ENCODE results near the gene PHYKPL.
"Not testable (repeated sequence)": the region's sequence is repeated elsewhere in the genome, so short reads cannot be mapped to it uniquely, and the experiment has no call there.

PHYKPL gene

GRCh38 chr5:178238711-178239592 is 6.3 kb upstream of the PHYKPL start:
- no peak for DNase-seq

DNA sequence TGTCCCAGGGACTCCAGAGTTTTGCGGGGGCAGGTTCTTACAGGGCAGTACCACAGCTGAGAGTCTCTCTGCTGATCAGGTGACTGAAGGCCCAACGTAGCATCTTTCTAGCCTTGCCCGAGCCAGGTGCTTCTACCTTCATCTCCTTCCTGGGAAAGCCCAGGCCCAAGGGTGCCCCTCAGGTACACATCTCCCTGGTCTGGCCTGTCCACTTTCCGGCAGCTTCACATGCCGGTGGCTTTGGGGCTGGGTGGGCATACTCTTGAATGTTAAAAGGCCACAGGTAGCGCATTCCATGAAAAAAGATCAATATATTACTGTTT is 5.7 kb upstream of the PHYKPL start:
- DNase-seq = no peak

DNA sequence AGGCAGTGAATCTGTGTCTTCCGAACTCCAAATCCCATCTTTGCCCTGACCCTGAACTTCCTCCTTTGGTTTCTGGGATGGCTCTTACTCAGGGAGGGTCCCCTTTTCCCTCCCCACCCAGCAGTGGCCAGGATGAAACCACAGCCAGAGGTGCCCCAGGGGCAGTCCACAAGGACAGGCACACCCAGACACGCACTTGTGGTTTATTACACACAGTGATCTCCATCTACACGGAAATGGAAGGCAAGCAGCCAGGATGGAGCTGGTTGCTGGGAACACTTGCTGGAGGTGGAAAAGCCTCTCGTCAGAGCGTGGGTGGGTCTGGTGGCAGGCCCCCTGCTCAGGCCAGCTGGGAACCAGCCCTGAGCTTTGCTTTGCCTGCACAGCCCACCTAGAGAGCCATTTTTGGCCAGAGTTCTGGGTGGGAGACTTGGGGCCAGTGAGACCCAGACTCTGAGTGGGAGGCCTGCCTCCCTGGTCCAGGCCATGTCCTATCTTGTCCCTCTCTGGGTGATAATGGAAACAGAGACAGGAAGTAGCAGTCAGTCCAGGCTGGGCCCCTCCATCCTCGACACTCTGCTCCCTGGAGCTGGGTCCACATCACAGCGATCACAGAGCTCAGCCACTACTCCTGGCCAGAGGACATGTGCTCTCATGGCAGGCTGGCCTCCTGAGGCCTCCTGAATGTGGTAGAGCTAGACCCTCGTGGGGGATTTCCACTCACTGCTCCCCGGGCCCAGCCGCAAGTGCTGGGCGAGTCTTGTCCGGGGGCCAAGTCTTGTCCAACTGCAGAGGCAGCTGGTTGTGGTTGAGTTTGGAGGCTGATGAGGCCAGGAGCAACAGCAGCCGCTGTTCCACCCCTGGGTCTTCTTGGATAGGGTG is 5.1 kb upstream of the PHYKPL start:
- no peak for DNase-seq

DNA sequence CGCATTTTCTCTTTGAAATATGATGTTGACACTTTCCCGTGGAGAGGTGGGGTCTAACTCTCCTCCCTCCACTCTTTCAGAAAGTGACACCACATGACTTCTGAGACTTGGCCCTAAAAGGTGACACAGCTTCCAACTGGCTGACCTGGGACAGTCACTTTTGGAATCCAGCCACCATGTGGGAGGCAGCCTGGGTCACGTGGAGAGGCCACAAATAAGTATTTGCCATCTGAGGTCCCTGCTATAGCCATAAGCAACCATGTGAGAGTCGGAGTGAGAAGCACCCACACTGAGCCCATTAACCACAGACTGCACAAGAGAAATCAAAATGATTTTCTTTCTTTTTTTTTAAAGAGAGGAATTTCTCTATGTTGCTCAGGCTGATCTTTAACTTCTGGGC is 4.1 kb upstream of the PHYKPL start:
- DNase-seq = no peak

GRCh38 chr5:178236126-178236525 is 3.5 kb upstream of the PHYKPL start:
- DNase-seq = no peak

DNA sequence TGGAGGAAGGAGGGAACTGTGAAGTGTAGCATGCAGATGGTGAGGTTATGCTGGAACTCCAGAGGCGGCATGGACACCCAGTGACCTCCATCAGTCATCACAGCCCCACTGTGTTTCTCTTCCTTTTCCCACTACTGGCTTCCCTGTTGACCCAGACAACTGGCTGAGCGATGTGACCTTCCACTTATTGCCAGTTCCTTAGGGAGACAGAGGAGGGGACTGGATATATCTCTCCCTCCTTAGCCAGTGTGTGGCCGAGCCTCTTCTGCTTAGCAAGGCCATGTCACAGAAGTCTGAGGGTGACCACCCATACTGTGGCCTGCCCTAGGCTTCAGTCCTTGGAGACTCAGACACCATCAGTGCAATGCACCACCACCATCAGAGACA is 3.0 kb upstream of the PHYKPL start:
- no peak for DNase-seq

DNA sequence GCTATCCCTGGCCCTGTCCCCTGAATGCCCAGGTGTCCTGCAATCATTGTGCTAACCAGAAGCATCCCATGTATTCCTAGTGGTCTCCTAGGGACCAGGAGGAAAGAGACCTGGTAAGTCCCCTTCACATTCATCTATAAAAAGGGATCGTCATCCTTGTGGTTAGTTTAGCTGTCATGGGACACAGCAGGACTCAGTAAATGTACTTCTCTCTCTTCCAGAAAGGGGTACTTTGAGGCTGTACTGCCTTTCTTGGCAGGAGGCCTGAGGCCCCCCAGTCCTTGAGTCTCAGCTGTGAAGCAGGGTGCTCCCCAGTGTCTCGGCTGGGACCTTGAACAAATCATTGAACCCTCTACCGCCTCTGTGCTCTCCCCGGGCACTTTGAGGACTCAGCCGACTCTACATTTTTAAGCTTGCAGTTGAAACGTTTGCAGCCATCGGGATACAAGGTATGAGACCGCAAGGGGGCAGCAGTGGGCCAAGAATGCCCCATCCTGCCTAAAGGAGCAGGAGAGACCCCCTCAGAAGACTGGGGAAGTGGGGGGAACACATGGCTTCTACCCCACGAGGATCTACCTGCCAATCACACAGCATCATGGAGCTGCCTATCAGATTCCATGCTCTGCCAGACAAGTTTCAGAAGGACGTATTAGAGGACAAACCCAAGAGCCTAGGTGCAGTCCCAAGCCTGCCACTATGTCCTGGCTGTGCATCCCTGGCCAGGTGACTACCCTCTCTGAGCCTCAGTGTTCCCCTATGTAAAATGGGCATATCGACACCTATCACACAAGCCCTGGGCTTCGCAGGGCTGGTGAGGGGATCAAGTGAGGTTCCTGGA is 2.4 kb upstream of the PHYKPL start:
- peak; percentile 80 for DNase-seq

DNA sequence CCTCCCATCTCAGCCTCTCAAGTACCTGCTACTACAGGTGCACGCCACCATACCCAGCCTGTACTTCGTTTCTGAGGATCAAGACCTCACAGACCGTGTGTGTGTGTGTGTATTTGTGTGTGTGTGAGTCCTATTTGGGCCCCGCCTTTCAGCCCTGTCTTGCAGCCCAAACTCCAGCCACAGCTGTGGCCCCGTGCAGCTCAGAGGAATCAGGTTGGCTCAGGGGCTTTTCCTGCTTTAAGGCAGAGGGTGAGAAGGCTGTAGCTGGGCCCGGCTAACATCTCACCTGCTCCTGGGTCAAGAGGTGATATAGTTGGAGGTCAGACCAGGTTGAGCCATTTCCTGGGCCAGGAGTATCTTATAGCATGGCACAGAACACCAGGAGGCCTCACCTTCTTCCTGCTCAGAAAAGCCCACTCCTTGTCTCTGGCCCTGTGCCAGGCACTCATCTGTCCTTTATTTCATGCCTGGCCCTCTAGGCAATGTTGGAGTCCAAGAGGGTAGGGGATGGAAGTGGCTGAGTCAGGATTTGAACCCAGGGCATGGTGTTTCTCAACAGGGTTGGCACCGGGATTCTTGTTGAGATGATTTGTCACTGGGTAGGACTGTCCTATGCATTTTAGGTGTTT is 1.6 kb upstream of the PHYKPL start:
- DNase-seq = no peak

GRCh38 chr5:178232920-178233429 is 373 bp upstream of the PHYKPL start:
- no peak for DNase-seq

GRCh38 chr5:178231539-178232123 is 971 bp downstream of the PHYKPL start:
- DNase-seq = peak; percentile 30

DNA sequence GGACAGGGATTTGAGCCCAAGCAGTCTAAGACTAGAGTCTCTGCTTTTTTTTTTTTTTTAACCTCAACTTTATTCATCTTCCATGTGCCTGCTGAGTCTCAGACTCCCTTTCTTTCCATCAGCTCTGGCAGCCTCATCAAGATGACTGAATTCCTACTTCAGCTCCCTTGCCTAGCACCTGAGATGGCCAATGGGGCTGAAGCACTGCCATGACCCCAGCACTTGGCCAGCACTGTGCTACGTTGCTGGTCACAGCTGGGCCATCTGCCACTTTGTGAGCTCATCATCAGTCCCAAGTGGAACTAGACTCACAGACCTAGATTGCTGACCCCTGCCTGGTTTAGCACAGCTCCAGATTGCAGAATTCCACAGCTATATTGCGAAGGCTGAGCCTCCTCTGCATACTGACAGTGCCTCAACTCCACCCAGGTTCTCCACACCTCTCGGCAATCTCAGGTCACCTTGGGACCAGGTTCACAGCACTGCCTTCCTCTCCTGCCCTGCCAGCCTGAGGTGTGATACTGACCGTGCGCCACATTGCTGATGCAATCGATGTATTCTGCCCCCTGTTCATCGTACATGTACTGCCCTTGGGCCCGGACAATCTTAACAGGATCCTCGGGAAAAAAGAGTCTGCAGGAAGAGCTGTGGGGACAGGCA is 1.6 kb downstream of the PHYKPL start:
- DNase-seq = no peak

DNA sequence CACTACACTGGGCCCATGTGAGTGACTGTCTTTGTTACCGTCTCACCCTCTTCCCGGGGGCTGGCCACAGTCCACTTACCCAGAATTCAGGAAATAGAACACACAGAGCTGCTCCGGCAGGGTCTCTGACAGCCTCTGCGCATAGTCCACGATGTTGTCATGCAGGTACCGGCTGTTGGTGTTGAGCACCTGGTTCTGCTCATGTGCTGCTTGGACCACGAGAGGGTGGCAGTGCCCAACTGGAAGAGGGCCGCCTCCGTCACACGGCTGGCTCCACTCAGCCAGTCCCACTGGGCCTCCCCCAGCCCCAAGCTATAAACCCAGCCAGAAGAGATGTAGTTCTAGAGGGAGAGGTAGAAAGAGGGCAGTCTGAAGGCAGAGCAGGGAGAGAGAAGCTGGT is 2.7 kb downstream of the PHYKPL start:
- DNase-seq = no peak

- DNase-seq = not testable (repeated sequence)
These were observed 3.5 kb downstream of the PHYKPL start for GRCh38 chr5:178229111-178229510.

GRCh38 chr5:178228609-178229008 is 4.0 kb downstream of the PHYKPL start:
- DNase-seq = no peak

DNA sequence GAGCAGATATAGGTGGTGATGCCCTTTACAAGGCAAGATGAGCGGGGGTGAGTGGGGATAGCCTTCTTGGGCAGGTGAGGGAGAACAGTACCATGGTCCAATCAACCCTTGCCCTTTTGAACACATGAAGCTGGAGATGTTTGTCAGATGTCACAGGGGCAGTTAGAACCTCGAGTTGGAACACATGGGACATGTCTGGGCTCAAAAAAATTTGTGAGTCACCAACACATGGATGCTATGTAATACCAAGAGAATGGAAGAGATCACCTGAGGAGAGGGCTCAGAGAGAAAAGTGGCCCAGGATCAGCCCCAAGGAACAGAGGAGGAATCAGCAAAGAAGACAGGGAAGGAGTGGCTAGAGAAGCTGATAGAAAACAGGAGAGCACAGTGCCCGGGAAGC is 4.7 kb downstream of the PHYKPL start:
- no peak for DNase-seq

DNA sequence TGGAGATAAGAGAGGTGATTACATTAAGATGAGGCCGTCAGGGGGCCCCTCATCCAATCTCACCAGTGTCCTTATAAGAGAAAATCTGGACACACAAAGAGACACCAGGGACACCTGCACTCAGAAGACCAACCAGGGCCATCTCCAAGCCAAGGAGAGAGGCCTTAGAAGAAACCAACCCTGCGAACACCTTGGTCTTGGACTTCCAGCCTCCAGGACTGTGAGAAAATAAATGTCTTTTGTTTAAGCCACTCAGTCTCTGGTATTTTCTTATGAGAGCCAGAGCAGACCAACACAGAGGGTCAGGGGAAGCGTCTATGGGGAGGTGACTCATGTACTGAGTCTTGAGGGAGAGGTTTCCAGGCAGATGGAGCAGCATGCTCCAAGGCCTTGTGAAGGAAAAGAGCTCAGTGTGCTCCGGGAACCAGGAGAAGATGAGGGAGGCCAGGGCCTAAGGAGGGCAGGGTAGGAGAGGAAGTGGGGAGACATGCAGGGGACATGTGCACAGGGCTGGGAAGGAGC is 5.4 kb downstream of the PHYKPL start:
- DNase-seq = no peak

DNA sequence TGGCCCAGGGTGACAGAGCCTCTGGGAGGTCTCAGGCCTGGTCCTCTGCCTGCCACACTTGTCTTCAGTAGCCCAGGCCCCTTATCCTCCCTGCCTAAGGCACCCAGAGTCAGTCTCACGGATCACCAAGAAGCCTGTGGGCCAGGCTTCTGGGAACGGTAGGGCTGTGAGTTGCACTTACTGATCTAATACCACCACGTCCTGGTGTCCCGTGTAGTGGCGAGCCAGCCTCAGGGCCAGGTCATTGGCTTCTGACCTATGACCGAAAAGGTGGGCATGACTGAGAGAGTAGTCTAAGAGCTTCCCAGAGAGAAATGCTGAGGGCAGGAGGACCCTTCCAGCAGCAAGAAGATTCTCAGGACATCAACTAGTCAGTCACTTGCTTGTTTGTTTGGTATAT is 7.4 kb downstream of the PHYKPL start:
- DNase-seq = no peak

GRCh38 chr5:178224403-178224802 is 8.2 kb downstream of the PHYKPL start:
- no peak for DNase-seq

- no peak for DNase-seq
These were observed 8.7 kb downstream of the PHYKPL start for GRCh38 chr5:178223828-178224335.

GRCh38 chr5:178223196-178223773 is 9.3 kb downstream of the PHYKPL start:
- no peak for DNase-seq

GRCh38 chr5:178222292-178222691 is 10.3 kb downstream of the PHYKPL start:
- DNase-seq = no peak

All from NCI-H82 (cell line).